IMR-90 (cell line): ENCODE results near the gene TMEM74B.

ENCODE experiments used
- CEBPB ChIP-seq: IDR thresholded peaks from 2 replicates; pipeline ENCODE4 v1.6.1; 2012; ENCODE audit warnings: low read depth, low read length, improper control_type of control experiment
- POLR2A ChIP-seq: IDR thresholded peaks from 2 replicates; pipeline ENCODE4 v1.6.1; 2012; ENCODE audit warnings: mild to moderate bottlenecking, low read depth, low read length
- RAD21 ChIP-seq: IDR thresholded peaks from 2 replicates; pipeline ENCODE4 v1.6.1; 2012; ENCODE audit warnings: low read length, improper control_type of control experiment
- RCOR1 ChIP-seq: IDR thresholded peaks from 2 replicates; pipeline ENCODE4 v1.6.1; 2012; ENCODE audit warnings: mild to moderate bottlenecking, low read length, improper control_type of control experiment; ENCODE audit not compliant: insufficient replicate concordance
- TF ChIP-seq, protein P1 (sequence below): conservative IDR thresholded peaks from 2 replicates; pipeline ENCODE4 v1.5.1; 2012; ENCODE audit warnings: mild to moderate bottlenecking, low read depth, low read length, improper control_type of control experiment

DNA sequence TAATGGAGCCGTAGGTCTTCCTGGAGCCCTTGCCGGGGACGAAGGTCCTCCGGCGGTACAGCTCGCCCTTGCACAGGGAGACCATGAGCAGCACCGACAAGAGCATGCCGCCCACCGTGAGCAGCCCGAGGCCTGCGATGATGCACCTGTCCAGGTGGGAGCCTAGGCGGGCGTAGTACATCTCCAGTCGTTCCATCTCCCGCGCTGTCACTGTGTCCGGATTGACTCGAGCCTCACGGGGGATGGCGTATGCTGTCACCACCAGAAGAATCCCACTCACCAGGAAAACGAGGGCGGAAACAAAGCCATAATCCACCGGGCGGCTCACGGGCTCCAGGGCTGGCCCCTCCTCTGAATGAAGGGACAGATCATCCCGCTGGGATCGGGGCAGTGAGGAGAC, 3.8 kb downstream of the TMEM74B start:
- TF ChIP-seq POLR2A, result no peak
- TF ChIP-seq, protein P1, sequence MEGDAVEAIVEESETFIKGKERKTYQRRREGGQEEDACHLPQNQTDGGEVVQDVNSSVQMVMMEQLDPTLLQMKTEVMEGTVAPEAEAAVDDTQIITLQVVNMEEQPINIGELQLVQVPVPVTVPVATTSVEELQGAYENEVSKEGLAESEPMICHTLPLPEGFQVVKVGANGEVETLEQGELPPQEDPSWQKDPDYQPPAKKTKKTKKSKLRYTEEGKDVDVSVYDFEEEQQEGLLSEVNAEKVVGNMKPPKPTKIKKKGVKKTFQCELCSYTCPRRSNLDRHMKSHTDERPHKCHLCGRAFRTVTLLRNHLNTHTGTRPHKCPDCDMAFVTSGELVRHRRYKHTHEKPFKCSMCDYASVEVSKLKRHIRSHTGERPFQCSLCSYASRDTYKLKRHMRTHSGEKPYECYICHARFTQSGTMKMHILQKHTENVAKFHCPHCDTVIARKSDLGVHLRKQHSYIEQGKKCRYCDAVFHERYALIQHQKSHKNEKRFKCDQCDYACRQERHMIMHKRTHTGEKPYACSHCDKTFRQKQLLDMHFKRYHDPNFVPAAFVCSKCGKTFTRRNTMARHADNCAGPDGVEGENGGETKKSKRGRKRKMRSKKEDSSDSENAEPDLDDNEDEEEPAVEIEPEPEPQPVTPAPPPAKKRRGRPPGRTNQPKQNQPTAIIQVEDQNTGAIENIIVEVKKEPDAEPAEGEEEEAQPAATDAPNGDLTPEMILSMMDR, result no peak
- no peak for TF ChIP-seq RCOR1
- TF ChIP-seq RAD21, result no peak
- TF ChIP-seq CEBPB, result no peak
